CD4-positive, alpha-beta T cell (primary cell): Measurements from ENCODE around the gene LYPD1. TPM values are rescaled to one million over a fixed set of nuclear protein-coding genes. Genes with fewer than 3 reads are reported as not detected.

Experiments
- ATAC-seq: fragments of 200-7000 bp; cut with Tn5 transposase; one replicate; pipeline ENCODE4 v1.10.0; 2022; ENCODE audit warnings: mild to moderate bottlenecking; ENCODE audit not compliant: poor library complexity
- CTCF ChIA-PET: fragments of 350-600 bp; sonication (Branson Sonifier 250); formaldehyde crosslinking; loops from one replicate; lab custom pipeline; 2021; ENCODE audit warnings: antibody characterized with exemption, inconsistent platforms; lab: Charles Lee
- POLR2A ChIA-PET: fragments of 350-600 bp; sonication (Branson Sonifier 250); formaldehyde crosslinking; loops from one replicate; lab custom pipeline; 2021; ENCODE audit warnings: antibody characterized with exemption, inconsistent platforms; lab: Charles Lee
- DNase-seq, 14 experiments: peaks; one replicate each; pipeline ENCODE4 v3.0.0-alpha.2; 2013 to 2020; ENCODE audit warnings: mixed read lengths in 2 of 14
- H3K27ac ChIP-seq, 2 donors: one replicate each; pipeline versions ENCODE4 v1.5.1 to v1.7.0; 2013; ENCODE audit warnings: low read length in 2 of 2, low read depth in 1 of 2, mild to moderate bottlenecking in 1 of 2
- H3K27me3 ChIP-seq, 2 experiments: 1 replicate in 1 of 2; 2 replicates in 1 of 2; pipeline versions ENCODE4 v1.6.1 to v1.7.0; 2013; ENCODE audit warnings: low read length in 2 of 2, control low read depth in 1 of 2, mild to moderate bottlenecking in 1 of 2, moderate library complexity in 1 of 2; ENCODE audit not compliant: insufficient read depth in 2 of 2, control insufficient read depth in 1 of 2
- H3K36me3 ChIP-seq: one replicate; pipeline ENCODE4 v1.6.1; 2013; ENCODE audit warnings: low read length, control low read depth; ENCODE audit not compliant: insufficient read depth
- H3K4me1 ChIP-seq: one replicate; pipeline ENCODE4 v1.6.1; 2013; ENCODE audit warnings: low read length, control low read depth; ENCODE audit not compliant: insufficient read depth
- H3K4me3 ChIP-seq: one replicate; pipeline ENCODE4 v1.5.1; 2013; ENCODE audit warnings: mild to moderate bottlenecking, low read length, moderate library complexity
- H3K9me3 ChIP-seq, 2 experiments: 1 replicate in 1 of 2; 2 replicates in 1 of 2; pipeline versions ENCODE4 v1.6.1 to v1.7.0; 2013; ENCODE audit warnings: low read length in 2 of 2, mild to moderate bottlenecking in 2 of 2, control low read depth in 1 of 2, moderate library complexity in 1 of 2; ENCODE audit not compliant: control insufficient read depth in 1 of 2, insufficient read depth in 1 of 2
- H3K27ac Mint-ChIP-seq: one replicate; pipeline ENCODE4 v1.8.0; 2020; ENCODE audit warnings: mixed read lengths
- H3K27me3 Mint-ChIP-seq: one replicate; pipeline ENCODE4 v1.8.0; 2021; ENCODE audit warnings: mixed read lengths
- H3K36me3 Mint-ChIP-seq: one replicate; pipeline ENCODE4 v1.8.0; 2021; ENCODE audit warnings: low read depth, mixed read lengths
- H3K4me1 Mint-ChIP-seq: one replicate; pipeline ENCODE4 v1.8.0; 2021; ENCODE audit warnings: low read depth, mixed read lengths
- H3K4me3 Mint-ChIP-seq: one replicate; pipeline ENCODE4 v1.8.0; 2020; ENCODE audit warnings: mild to moderate bottlenecking, mixed read lengths
- H3K9me3 Mint-ChIP-seq: one replicate; pipeline ENCODE4 v1.8.0; 2020; ENCODE audit warnings: mixed read lengths
- intact Hi-C, 2 experiments: fragments of 100-400 bp; cut with DNase I in 1 of 2; cut with micrococcal nuclease in 1 of 2; formaldehyde crosslinking; loops; one replicate each; pipeline versions ENCODE4 v1.15.1 to v1.9.0; 2023 to 2025; cut with DNase I, micrococcal nuclease
- total RNA-seq, 174 experiments: library from RNA in 2 of 174; stranded (reverse) in 2 of 174; gene quantifications; one replicate each; pipeline ENCODE4 v1.2.3 and lab custom pipeline; 2021 to 2026
- TF ChIP-seq, protein P1 (sequence below): fragments of 200-600 bp; IDR thresholded peaks from one replicate; pipeline ENCODE4 v1.8.0; 2022; ENCODE audit warnings: antibody characterized with exemption, mild to moderate bottlenecking

Gene LYPD1
- total RNA-seq, 2 experiments from 2014 or later: not detected

DNA sequence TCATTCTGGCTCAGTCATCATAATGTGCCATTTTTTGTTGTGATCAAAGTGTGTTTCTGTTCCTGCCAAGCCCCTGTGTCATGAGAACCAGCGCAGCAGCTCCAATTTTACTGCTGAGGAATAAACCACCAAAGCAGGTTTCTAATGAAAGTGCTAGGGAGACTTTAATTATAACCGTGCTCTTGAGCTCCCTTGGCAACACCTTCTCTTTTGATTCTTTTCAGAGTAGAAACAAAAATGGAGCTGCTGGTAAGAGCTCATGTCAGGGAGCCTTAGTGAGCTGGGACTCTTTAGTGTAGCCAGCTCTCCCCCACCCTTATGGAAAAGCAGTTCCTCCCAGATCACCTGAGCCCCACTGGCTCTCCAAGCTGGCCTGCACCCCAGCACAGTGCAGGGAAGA is 74.3 kb downstream of the LYPD1 start:
- H3K27ac ChIP-seq: no peak overlapping the region
- Mint-ChIP-seq H3K36me3 (no peaks in the 10 kb centered on the region), H3K27me3 (peaks cover 10% of the 10 kb centered on the region), H3K4me3 (no peak overlapping the region), H3K27ac (no peak overlapping the region), H3K9me3 (peaks cover 13% of the 10 kb centered on the region), H3K4me1 (no peaks in the 10 kb centered on the region)
- ATAC-seq: no peak
- peaks cover 0 to 4% of the 10 kb centered on the region in 2 experiments for H3K9me3 ChIP-seq
- TF ChIP-seq, protein P1, sequence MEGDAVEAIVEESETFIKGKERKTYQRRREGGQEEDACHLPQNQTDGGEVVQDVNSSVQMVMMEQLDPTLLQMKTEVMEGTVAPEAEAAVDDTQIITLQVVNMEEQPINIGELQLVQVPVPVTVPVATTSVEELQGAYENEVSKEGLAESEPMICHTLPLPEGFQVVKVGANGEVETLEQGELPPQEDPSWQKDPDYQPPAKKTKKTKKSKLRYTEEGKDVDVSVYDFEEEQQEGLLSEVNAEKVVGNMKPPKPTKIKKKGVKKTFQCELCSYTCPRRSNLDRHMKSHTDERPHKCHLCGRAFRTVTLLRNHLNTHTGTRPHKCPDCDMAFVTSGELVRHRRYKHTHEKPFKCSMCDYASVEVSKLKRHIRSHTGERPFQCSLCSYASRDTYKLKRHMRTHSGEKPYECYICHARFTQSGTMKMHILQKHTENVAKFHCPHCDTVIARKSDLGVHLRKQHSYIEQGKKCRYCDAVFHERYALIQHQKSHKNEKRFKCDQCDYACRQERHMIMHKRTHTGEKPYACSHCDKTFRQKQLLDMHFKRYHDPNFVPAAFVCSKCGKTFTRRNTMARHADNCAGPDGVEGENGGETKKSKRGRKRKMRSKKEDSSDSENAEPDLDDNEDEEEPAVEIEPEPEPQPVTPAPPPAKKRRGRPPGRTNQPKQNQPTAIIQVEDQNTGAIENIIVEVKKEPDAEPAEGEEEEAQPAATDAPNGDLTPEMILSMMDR: no peak
- ChIA-PET CTCF (no interaction called here), POLR2A (no interaction called here)
- no peak for DNase-seq
- no peaks in the 10 kb centered on the region for H3K27me3 ChIP-seq
- intact Hi-C loops: no loop called here
- no peaks in the 10 kb centered on the region for H3K4me1 ChIP-seq
- H3K4me3 ChIP-seq: no peak overlapping the region
- no peaks in the 10 kb centered on the region for H3K36me3 ChIP-seq

DNA sequence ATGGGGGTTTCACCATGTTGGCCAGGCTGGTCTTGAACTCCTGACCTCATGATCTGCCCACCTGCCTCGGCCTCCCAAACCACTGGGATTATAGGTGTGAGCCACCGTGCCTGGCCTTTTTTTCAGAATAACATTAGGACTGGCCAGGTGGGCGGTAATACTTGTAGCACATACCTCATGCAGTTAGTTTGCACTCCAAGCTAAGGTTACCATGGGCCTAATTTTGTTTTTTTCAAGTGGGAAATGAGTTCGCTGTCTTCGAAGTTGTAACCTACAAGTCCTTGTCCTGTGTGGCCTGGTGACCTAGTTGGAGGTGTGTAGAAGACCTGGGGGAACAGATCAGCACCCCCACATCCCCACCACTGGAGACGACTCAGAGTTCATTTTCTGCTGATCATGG is 74.8 kb downstream of the LYPD1 start:
- H3K27ac Mint-ChIP-seq: no peak overlapping the region
- no peaks in the 10 kb centered on the region for H3K36me3 Mint-ChIP-seq
- Histone ChIP-seq H3K4me3 (no peak overlapping the region), H3K9me3 (peaks cover 0 to 4% of the 10 kb centered on the region in 2 experiments), H3K36me3 (no peaks in the 10 kb centered on the region), H3K4me1 (no peaks in the 10 kb centered on the region), H3K27ac (no peak overlapping the region), H3K27me3 (no peaks in the 10 kb centered on the region)
- ChIA-PET POLR2A (no interaction called here), CTCF (no interaction called here)
- DNase-seq (no peak), ATAC-seq (no peak)
- peaks cover 16% of the 10 kb centered on the region for H3K9me3 Mint-ChIP-seq
- TF ChIP-seq, protein P1: no peak
- H3K4me3 Mint-ChIP-seq: no peak overlapping the region
- intact Hi-C loops: no loop called here
- H3K4me1 Mint-ChIP-seq: no peaks in the 10 kb centered on the region
- peaks cover 8% of the 10 kb centered on the region for H3K27me3 Mint-ChIP-seq
